Epithelial cell of esophagus (primary cell): ENCODE measurements around the gene HECTD4.

Experiments used
- DNase-seq: peaks from one replicate; pipeline ENCODE4 v3.0.0; 2010; ENCODE audit warnings: low read depth
- H3K4me3 ChIP-seq: 2 replicates; pipeline ENCODE4 v1.5.1; 2011; ENCODE audit warnings: mild to moderate bottlenecking, low read length, control low read depth
- TF ChIP-seq, protein P1 (sequence below): IDR thresholded peaks from 2 replicates; pipeline ENCODE4 v1.5.1; 2011; ENCODE audit warnings: low read depth, mild to moderate bottlenecking, low read length, control low read depth, inconsistent platforms; ENCODE audit not compliant: insufficient read depth; ENCODE audit errors: missing control alignments

Gene HECTD4

DNA sequence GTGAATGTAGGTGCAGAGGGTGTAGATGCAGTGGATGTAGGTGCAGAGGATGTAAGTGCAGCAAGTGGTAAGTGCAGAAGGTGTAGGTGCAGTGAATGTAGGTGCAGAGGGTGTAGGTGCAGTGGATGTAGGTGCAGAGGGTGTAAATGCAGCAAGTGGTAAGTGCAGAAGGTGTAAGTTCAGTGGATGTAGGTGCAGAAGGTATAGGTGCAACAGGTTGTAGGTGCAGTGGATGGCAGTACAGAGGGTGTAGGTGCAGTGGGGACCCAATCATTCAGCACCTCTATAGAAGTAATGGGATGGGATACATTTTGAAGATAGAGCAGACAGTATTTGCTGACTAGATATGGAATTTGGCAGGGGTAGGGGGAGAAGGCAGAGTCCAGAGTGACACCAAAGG is 85.0 kb downstream of the HECTD4 start:
- no peak for DNase-seq
- TF ChIP-seq, protein P1, sequence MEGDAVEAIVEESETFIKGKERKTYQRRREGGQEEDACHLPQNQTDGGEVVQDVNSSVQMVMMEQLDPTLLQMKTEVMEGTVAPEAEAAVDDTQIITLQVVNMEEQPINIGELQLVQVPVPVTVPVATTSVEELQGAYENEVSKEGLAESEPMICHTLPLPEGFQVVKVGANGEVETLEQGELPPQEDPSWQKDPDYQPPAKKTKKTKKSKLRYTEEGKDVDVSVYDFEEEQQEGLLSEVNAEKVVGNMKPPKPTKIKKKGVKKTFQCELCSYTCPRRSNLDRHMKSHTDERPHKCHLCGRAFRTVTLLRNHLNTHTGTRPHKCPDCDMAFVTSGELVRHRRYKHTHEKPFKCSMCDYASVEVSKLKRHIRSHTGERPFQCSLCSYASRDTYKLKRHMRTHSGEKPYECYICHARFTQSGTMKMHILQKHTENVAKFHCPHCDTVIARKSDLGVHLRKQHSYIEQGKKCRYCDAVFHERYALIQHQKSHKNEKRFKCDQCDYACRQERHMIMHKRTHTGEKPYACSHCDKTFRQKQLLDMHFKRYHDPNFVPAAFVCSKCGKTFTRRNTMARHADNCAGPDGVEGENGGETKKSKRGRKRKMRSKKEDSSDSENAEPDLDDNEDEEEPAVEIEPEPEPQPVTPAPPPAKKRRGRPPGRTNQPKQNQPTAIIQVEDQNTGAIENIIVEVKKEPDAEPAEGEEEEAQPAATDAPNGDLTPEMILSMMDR = no peak
- no peak overlapping the region for H3K4me3 ChIP-seq

DNA sequence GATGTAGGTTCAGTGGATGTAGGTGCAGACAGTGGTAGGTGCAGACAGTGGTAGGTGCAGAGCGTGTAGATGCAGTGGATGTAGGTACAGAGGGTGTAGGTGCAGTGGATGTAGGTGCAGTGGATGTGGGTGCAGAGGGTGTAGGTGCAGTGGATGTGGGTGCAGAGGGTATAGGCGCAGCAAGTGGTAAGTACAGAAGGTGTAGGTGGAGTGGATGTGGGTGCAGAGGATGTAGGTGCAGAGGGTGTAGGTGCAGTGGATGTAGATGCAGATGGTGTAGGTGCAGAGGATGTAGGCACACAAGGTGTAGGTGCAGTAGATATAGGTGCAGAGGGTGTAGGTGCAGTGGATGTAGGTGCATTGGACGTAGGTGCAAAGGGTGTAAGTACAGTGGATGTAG is 86.0 kb downstream of the HECTD4 start:
- H3K4me3 ChIP-seq = no peak overlapping the region
- DNase-seq = no peak
- TF ChIP-seq, protein P1 = no peak

DNA sequence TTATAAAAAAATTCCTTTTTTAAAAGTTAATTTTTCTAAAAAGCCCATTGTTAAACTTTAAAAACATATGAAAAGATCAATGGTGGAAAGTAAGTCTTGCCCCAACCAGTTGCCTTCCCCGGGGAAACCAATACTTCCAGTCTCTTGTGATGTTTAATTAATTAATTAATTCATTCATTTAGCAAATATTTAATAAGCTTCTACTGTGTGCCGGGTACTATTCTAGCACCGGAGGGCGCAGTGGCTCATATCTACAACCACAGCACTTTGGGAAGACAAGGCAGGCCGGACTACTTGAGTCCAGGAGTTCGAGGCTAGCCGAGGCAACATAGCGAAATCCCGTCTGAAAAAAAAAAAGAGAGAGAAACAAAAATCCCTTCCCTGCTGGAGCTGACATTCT is 87.4 kb downstream of the HECTD4 start:
- no peak overlapping the region for H3K4me3 ChIP-seq
- TF ChIP-seq, protein P1 = peak; percentile 20
- DNase-seq = peak; percentile 35

DNA sequence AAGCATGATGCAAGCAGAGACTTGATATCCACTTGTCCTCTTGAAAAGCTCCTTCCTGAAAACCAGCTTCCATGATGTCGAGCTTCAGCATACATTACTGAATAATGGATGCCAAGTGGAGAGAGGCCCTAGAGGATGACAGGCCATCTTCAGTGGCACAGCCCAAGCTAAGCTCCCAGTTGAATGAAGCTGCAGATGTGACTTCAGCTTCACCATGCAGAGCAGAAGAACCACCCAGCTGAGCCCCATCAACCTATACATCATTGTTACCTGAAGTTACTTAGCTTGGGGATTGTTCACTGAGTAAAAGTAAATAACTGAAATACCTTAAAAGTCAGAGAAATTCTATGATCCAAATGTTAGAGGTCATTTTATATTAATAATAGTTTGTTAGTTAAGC is 93.6 kb downstream of the HECTD4 start:
- TF ChIP-seq, protein P1 = no peak
- no peak overlapping the region for H3K4me3 ChIP-seq
- DNase-seq = no peak

DNA sequence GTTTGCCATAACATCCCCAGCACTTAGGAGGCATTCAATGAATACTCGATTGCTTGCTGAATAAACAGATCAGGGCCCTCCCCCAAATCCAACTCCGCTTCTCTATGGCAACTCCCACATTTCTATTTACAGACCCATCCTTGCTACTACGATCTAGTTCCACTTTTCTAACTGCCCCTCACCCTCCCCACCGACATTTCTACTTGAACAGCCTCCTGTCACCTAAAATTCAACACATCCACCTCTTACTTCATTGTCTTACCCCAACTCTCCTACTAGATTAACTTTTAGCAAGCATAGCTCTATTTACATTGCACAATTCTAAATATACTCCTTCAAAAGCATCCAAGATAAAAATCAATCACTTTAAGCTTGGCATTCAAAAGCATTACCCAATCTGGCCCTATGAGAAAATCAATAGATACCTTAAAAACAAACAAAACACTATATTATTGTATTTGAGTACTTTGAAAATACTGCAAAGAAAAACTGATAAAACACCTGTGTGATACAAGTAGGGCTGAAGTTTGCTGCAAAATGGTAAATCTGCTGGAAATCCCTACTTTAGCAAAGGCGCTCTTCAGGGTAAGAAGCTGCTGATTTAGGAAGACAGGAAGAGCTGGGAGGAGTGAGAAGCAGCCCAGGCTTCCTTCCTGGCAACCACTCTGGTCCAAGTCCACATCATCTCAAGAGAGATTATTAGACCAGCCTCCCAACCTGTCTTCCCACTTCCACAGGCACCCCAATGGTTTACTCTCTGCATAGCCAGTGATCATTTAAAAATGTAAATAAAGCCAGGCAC is 96.4 kb downstream of the HECTD4 start:
- H3K4me3 ChIP-seq = no peak overlapping the region
- DNase-seq = no peak
- TF ChIP-seq, protein P1 = no peak

DNA sequence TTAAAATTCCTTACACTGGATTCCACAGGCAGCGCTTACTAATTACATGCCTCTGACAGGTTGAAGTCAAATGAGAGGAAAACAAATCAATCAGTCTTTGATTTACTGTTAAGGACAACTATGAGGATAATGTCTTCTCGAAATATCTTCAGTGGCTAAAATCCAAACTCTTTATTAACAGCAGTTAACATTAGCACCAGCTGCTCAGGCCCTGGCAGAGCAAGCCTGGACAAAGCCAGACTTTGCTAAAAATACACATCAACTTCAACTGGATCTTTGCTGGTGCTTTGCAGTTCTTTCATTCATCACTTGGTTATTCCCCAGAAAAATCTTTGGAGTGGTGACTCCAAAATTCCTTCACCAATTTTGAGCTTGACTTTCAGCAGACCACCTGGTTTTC is 98.7 kb downstream of the HECTD4 start:
- TF ChIP-seq, protein P1 = no peak
- DNase-seq = peak; percentile 23
- no peak overlapping the region for H3K4me3 ChIP-seq

DNA sequence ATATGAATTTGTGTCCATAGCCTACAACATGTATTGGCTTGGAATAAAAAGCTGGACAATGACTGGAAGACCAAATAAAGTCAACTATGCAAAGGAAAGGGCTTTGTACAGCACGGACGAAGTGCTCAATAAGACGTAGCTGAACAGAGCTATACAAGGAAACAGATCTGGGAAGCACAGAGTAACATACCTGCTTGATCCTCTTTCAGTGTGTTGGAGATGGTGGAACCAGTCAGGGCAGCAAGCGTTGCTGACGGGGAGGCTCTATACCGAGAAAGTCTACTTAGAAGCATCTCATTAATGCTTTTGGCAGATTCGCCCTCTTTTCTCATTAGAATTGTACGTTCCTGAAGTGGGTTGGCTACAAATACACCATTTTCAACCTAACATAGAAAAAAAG is 99.3 kb downstream of the HECTD4 start:
- DNase-seq = no peak
- TF ChIP-seq, protein P1 = no peak
- H3K4me3 ChIP-seq = no peak overlapping the region
